ENCODE data around the gene USP24.
"Not testable (repeated sequence)": the region's sequence is repeated elsewhere in the genome, so short reads cannot be mapped to it uniquely, and the experiment has no call there.

- not testable (repeated sequence) for TF ChIP-seq CTCF, POLR2A (IDR thresholded peaks at IDR 0.05)
Measured at GRCh38 chr1:55109005-55109404, 106.2 kb downstream of the USP24 start.
